ENCODE measurements around the gene ACTG2.
"Not testable (repeated sequence)": the region's sequence is repeated elsewhere in the genome, so short reads cannot be mapped to it uniquely, and the experiment has no call there.

ACTG2 gene

DNA sequence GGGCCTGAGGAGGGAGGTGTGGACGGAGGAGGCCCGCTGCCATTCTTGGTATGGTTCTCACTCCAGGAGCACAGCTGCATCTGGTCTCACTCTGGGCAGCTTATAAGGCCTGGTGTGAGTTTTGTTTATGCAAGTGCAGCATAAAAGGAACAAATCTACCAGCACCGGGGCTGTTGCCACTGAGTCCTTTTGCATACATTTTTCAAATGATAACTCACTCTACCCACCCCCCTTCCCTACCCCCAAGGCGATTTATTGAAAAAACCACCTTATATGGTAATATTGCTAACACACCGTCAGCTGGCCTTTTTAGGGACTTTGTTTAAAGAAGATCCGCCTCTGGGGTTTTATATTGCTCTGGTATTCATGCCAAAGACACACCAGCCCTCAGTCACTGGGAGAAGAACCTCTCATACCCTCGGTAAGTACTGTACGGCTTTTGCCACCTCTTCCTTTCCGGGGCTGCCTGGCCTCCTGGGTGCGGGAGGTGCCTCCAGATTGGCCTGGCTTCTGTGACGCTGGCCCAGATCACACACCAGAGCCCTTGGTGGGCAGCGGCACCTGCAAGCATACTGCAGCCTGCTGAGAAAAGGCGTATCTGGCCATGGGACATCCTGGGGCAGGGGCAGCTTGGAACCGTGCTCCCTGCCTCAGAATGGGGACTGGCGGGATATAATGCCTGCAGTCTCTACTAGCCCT, at the start of gene ACTG2:
ACTG2 (plus strand) TSS at position 378 of the 699 bp plus-strand sequence. CDS start 8,304 bp downstream, outside the sequence.
- DNase-seq: no peak

DNA sequence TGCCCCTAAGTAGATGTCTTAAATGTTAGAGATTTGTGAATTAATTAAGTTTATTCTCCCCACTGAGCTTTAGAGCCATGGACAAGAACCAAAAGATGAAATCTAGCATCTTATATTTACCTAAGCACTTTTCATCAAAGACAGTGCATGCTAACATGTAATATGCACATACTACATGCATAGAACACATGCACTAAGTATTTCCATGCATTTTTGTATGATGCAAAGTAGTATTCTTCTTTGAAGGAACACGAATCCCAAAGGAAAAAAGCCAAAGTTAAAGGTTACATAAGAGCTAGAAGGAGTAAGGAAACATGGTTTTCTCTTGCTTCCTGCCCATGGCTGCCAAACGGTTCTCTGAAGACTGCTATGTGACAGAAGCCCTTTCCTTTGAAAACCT, 48.7 kb upstream of the ACTG2 start:
- DNase-seq: no peak

DNA sequence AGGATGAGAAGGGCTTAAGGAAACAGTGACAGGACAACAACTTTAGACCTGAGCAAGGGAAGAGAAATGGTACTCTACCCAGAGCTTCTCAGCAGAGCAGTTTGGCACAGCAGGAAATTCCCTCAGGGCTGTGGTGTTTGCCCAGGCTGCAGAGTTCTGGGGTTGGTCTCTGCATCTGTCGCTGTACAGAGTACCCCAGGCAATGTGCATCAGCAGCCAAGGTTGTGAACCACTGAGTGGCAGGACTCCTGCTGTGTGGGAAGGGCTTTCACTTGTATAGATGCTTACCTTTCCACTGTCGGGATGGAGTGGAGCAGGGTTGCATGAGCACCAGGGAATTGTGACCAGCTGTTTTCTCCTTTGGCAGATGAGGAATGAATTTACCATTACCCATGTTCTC, 42.8 kb upstream of the ACTG2 start:
- no peak for DNase-seq

DNA sequence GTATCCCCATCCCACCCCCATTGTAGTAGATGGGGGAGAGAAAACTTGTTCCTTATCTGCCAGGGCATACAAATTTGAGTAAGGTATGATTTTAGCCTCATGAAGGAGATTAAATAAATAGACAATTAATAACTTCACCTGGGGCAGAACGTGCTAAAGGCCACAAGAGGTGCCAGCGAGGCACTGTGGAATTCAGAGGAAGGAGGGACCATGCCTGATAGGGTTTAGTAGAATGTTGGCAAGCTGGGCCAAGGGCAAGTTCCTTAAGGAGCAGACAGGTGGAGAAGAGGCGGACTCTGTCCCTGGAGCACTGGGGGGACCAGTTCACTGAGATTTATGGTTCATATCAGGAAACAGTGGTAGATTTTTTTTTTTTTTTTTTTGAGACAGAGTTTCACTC, 41.5 kb upstream of the ACTG2 start:
- DNase-seq: no peak

DNA sequence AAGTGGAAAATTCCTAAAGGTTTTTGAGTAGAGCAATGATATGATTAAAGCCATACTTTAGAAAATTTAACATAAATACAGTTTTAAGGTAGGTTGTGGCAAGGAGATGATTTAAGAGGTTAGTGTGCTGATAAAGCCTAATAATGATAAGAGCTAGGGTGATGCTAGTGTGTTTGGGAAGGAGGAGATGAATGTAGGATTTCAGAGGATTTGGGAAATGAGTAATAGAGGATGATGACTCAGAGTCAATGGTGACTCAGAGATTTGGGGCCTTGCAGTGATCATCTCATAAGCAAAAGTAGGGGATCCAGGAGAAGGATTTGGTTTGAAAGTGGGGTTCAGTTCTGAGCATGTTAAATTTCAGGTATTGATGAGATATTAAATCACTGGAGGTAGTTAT, 40.8 kb upstream of the ACTG2 start:
- DNase-seq: no peak

DNA sequence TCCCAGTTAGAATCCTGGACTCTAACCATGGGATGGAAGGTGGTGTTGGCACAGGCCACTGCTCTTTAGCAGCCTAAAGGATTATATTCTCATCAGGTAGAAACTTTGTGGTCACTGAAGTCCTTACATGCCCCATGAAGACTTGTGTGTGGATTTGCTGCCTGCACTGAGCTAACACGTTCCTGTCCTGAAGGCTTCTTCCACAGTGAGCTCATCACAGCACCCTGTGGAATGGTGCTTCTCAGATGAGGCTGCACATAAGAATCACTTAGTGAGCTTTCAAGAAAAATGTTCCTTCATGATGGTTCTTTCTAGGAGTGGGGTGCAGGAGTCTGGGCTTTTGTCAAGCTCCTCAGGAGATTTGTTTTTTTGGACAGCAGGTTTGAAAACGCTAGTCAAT, 37.3 kb upstream of the ACTG2 start:
- no peak for DNase-seq

DNA sequence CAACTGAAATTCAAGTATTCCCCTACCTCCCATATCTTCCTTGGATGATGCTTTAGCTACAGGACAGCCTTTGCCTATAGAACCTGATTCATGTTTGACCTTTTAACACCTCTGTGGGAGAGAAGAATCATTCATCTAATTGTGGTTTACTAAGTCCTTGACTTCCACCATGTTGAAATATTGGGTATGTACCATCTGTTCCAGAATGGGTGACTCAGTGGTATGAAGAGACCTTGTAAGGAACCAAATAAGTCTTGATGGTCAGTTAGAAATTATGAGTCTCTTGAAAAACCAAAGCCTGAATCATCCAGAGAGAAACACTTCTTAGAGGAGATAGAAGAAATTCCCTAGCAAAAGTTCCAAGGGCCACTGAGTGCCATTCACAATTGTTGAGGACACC, 36.6 kb upstream of the ACTG2 start:
- no peak for DNase-seq

DNA sequence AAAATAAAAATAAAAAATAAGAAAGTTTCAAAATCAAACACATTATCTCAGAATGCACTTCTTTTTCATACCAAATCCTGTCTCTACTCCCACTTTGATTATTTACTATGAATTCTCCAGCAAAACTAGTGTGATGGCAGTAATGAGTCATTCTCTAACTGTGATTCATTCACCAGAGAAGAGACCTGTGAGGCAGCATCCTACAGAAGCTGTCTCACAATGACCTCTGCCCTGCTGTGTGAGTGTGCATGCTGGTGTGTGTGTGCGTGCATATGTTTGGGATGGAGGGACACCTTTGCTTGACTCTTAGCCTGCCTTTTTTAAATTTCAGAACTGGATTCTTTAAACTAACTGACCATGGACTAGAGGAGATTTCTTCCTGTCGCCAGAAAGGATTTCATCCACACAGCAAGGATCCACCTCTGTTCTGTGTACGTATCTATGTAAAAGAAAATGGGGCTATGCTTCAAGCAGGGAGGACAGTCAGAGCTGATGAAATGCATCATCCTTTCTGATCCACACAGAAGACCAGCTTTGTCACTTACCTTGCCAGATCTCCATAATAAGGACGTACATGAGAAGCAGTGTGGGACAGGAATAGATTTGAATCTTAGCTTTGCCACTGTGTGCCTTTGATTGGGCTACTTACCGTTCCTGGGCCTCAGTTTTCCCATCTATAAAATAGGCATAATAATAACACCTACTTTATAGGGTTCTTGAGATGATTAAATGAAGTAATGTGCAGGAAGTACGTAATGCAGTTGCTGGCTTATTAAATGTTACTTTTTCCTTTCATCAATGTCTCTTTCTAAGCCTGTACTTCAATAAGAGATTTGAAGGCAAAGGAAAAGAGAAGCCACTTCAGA, 32.9 kb upstream of the ACTG2 start:
- DNase-seq: no peak

DNA sequence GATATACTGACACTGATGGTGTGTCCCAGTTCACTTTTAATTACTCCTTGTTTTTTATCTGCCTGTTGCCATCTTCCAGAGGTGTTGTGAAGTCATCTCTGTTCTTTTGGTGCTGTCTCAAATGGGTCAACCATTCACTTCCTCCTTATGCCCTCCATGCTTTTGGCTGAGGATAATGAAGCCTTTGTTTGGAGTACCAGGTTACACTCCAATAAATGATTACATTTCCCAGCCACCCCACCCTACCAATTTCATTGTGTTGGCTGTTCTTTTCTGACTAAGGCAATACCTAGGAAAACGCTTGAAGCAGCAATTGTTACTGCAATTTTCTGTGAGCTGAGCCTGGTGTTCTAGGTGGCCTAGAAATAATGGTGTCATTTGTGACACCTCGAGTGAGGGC, 29.8 kb upstream of the ACTG2 start:
- DNase-seq: no peak

DNA sequence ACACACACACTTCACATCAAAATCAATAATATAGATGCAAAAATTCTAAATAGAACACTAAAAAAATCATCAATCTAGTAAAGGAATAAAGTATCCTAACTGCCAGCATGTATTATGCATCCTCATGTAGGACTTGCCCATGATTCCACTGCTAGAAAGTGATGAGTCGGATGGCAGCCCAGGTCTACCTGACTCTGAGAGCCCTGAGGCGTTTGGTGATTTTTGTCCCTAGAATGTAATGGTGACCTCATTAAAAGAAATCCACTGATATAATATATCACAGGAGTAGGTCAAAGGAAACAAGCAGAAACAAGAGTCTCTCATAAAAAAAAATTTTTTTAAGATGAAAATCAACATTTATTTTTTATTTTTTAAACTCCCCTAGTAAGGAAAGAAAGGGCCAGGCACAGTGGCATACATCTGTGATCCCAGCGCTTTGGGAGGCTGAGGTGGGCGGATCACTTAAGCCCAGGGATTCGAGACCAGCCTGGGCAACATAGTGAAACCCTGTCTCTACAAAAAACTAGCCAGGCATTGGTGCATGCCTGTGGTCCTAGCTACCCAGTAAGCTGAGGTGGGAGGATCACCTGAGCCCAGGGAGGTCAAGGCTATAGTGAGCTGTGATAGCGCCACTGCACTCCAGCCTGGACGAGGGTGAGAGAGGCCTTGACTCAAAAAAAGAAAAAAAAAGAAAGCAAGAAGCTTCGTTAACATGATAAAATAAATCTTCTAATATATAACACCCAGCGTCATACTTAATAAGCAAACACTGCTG, 24.4 kb upstream of the ACTG2 start:
- DNase-seq: no peak

DNA sequence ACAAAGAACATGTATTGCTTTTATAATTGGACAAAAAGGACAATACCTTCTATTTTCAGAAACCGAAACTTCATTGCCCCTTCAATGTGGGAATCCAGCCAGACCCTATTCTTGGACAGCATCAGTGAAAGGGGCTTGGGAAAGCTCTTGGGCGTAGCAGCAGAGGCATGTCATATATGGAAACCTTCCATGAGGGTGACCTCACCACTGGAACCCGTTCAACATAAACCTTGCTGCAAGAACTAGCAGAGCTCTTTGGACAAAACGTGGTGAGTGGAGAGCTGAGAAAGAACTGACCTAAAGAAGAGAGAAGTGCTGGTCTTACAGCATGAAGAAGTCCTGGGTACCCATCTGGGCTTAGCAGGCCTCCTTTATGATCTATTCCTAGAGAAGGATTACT, 22.7 kb upstream of the ACTG2 start:
- no peak for DNase-seq

DNA sequence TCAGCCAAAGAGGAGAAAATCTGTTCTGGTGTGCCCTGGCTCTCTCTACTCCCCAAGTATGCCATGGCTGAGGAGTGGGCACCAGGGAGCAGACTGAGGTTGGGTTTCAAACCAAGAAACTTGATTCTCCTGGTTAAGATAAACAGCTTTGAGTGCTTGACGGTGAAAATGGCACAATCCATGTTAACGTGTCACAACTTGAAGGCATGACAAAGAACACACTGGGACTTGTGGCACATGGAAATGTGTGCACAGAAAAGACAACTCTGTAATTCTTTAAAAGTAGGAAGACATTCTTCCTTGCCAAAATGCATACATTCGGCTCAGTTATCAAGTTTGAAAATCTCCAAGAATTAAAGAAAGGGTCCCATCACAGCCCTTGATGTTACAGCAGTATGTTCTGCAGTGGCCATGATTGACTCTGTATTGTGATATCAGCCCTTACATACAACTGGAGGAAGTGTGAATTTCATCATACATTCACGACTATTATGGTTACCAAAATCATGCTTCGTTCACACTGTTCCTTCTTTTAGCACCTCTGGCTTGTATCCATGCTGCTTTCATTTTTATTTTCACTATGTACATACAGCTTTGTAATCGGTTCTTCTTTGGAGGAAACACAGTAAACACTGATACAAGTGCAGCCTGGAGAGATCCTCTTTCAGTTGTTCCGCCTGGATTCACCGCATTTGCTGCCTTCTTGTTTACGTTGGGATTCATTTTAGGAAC, 15.6 kb upstream of the ACTG2 start:
- DNase-seq: no peak

DNA sequence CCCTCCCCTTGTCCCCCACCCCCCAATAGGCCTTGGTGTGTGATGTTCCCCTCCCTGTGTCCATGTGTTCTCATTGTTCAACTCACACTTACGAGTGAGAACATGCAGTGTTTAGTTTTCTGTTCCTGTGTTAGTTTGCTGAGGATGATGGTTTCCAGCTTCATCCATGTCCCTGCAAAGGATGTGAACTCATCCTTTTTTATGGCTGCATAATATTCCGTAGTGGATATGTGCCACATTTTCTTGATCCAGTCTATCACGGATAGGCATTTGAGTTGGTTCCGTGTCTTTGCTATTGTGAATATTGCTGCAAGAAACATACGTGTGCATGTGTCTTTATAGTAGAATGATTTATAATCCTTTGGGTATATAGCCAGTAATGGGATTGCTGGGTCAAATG, 14.8 kb upstream of the ACTG2 start:
- not testable (repeated sequence) for DNase-seq

DNA sequence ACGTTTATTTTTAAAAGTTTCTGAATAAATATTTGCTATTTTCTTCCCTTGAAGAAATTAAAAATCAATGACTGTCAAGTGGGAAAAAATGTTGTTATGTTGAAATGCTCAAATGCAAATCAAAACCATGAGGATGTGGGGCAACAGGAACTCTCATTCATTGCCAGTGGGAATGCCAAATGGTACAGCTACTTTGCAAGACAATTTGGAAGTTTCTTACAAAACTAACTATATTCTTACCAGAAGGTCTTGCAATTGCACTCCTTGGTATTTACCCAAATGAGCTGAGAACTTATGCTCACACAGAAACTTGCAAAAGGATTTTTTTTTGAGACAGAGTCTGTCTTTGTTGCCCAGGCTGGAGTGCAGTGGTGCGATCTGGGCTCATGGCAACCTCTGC, 7.4 kb upstream of the ACTG2 start:
- no peak for DNase-seq

DNA sequence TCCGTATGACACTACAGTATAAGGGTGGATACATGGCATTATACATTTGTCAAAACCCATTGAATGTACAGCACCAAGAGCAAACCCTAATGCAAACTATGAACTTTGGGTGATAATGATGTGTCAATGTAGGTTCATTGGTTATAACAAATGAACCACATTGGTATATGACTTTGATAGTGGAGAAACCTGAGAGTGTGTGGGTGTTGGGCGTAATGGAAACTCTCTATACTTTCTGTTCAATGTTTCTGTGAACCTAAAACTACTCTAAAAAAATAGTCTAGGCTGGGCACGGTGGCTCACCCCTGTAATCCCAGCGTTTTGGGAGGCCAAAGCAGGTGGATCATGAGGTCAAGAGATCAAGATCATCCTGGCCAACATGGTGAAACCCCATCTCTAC, 6.5 kb upstream of the ACTG2 start:
- no peak for DNase-seq

DNA sequence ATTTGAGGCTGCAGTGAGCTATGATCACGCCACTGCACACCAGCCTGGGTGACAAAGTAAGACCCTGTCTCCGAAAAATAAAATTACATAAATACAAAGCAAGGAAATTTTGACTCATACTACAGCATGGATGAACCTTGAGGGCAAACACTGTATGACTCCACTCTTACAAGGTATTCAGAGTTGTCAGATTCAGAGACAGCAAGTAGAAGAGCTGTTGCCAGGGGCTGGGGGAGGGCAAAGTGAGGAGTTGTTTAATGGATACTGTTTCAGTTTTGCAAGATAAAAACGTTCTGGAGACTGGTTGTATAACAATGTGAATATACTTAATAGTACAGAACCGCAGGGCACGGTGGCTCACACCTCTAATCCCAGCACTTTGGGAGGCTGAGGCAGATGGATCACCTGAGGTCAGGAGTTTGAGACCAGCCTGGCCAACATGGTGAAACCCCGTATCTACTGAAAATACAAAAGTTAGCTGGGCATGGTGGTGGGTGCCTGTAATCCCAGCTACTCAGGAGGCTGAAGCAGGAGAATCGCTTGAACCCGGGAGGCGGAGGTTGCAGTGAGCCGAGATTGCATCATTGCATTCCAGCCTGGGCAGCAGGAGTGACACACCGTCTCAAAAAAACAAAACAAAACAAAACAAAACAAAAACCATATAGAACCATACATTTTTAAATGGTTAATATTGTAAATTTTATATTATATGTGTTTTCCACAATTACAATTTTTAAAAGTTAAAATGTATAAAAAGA, 5.0 kb upstream of the ACTG2 start:
- not testable (repeated sequence) for DNase-seq

DNA sequence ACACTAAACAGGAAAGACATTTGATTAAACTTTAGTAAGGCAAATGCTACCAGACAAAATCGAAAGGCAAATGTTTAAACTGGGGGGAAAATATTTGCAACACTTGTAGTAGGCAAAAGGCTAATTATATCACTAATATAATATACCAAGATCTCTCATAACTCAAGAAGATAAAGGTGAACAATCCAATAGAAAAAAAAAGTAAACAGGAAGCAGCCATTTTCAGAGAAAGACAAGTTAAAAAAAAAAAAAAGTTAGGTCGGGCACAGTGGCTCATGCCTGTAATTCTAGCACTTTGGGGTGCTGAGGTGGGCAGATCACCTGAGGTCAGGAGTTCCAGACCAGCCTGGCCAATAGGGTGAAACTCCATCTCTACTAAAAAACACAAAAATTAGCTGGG, 4.4 kb upstream of the ACTG2 start:
- DNase-seq: no peak

DNA sequence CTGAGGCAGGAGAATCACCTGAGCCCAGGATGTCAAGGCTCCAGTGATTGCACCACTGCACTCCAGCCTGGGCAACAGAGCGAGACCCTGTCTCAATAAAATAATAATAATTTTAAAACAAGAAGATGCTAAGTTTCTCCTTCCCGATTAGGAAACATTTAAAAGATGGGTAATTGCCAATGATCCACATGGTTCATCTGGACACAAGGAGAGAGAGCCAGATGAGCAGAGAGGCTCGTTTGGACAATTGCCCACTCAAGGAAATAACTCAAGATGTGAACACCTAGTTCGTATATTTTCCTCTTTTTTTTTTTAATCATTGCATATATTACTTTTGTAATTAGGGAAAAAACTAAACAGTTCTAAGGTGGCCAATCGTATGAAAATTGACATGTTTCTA, 3.6 kb upstream of the ACTG2 start:
- no peak for DNase-seq

DNA sequence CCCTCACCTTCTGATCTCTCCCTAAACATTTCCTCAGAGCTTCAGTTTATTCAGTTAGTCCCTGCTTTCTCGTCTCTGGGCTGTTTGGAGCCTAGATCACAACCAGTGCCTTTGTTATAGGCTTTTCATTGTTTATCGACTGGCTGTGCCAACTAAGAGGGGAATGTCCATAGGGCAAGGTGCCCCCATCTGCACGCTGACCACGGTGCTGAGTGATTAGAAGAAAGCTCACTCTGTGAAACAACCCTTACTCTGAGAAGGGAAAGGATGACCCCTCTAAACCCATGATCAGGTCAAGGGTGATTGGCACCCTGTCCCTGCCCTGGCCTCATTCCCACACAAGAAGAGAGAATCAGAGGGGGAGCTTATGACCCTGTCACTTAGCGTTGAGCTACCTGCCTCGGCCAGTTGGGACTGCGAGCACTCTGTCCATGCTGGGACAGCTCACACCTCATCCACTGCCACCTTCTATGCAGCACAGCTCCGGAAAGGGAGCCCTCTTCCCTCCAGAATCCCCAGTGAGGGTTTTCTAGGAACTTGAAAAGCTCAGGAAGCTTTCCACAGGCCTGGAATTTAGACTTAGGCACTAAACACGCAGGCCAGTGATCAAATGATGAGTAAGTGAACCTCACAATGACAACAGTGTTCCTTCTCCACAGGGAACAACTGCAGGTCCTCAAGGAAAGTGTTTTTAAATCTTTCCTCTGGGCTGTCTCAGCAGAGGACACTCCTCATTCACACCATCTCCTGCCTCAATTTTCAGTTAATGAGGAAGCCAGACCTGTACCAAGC, 2.3 kb upstream of the ACTG2 start:
- DNase-seq: no peak

DNA sequence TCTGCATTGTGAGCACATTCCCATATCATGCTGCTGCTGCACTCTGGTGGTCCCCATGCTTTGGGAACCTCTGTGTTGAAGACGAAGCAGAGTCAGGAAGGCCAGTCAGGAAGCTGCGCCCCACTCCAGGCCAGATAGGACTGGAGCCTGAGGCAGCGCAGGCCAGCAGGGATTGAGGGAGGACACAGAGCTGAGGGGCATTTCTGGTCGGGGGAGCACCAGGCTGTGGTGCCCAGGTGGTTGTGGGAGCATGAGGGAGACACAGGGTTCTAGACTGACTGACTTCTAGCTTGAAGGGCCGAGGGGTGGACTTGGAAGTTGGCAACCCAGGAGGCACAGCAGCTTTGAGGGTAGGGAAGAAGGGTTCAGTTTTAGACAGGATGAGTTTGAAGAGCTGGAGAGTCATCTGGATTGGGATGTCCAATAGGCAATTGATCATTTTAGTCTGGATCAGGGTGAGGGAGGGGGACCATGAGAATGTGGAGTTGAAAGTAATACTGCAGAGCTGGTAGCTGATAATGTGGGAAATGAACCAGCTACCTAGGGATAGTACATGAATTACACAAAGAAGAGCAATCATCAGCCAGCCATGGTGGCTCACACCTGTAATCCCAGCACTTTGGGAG, 1.4 kb upstream of the ACTG2 start:
- no peak for DNase-seq
